ENCODE measurements around the gene ITGA2.
A peak's percentile ranks its signal among the peaks of the same experiment; 100 is the strongest.

ITGA2 gene

DNA sequence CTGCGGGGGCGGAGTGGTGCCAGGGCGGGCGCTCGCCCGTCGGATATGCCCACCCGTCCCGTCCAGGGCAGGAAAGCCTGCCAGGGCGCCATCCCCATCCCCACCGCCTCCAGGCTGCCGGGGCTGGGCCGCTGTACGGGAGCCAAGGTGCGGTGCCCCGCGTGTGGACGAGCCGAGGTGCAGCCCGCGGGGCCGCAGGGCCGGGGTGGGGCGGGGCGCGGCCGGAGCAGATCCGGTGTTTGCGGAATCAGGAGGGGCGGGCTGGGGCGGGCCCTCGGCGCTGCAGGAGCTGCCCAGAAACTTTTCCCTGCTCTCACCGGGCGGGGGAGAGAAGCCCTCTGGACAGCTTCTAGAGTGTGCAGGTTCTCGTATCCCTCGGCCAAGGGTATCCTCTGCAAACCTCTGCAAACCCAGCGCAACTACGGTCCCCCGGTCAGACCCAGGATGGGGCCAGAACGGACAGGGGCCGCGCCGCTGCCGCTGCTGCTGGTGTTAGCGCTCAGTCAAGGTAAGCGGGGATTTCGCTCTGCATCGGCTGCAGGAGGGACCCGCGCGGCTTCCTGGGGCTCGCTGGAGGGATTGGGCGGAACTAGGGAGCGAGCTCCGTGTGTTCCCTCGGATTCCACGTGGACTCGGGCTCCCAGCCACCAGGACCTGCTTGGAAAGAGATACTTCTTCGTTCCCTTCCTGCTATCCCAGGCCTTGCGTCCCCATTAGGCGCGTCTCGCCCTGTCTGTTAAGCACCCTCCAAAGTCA is at the start of gene ITGA2:
TSS of gene ITGA2 (plus strand) at position 328 of the 756 bp plus-strand sequence. CDS start at position 445, 117 bp downstream.
- TF ChIP-seq ZNF274 (IDR thresholded peaks at IDR 0.05; ENCODE audit: low read depth, low read length) (no peak), SUZ12 (IDR thresholded peaks at IDR 0.05; ENCODE audit: extremely low read depth, insufficient read depth, insufficient read length) (no peak), YY1 (IDR thresholded peaks at IDR 0.05; ENCODE audit: insufficient read depth, insufficient read length) (no peak)
- no peaks in the 10 kb centered on the region for H3K9me3 ChIP-seq (ENCODE audit: insufficient read depth, low read length)
- H3K4me3 ChIP-seq (ENCODE audit: insufficient read length, low read depth), result peak within 1 kb of the TSS; percentile 66
- H3K36me3 ChIP-seq (ENCODE audit: insufficient read depth, insufficient read length, low read length), result no peaks in the 10 kb centered on the region
- peaks cover 42% of the 10 kb centered on the region for H3K27me3 ChIP-seq (ENCODE audit: insufficient read depth, insufficient read length)
- H3K4me1 ChIP-seq (ENCODE audit: insufficient read depth, insufficient read length), result no peaks in the 10 kb centered on the region
- no peak for DNase-seq (ENCODE audit: low read depth, low spot score)
- H3K9ac ChIP-seq (ENCODE audit: insufficient read length, low read depth), result peak within 1 kb of the TSS; percentile 74

DNA sequence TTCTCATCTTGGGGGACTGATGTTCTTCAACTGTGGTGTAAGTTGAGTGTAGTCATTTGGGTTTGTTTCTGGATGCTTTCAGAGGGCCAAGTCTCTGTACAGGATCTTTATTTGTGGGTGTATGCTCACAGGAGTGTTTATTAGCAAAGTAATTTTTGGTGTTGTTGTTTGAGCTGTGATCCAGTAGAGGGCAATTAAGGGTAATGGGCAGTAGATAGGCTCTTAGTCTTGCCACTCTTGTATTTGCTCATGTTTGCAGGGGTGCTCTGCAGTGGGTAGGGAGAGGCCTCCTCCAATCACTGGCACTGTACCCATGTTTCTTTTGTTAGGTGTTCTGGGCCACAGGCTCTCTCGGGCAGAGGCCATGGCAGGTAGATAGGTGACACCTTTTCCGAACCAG is 45.9 kb upstream of the ITGA2 start:
- no peak overlapping the region for H3K9ac ChIP-seq (ENCODE audit: insufficient read length, low read depth)
- H3K27me3 ChIP-seq (ENCODE audit: insufficient read depth, insufficient read length), result no peaks in the 10 kb centered on the region
- no peak for DNase-seq (ENCODE audit: low read depth, low spot score)
- no peaks in the 10 kb centered on the region for H3K4me1 ChIP-seq (ENCODE audit: insufficient read depth, insufficient read length)
- H3K9me3 ChIP-seq (ENCODE audit: insufficient read depth, low read length), result no peaks in the 10 kb centered on the region
- H3K36me3 ChIP-seq (ENCODE audit: insufficient read depth, insufficient read length, low read length), result no peaks in the 10 kb centered on the region
- no peak overlapping the region for H3K4me3 ChIP-seq (ENCODE audit: insufficient read length, low read depth)
- TF ChIP-seq ZNF274 (IDR thresholded peaks at IDR 0.05; ENCODE audit: low read depth, low read length) (no peak), YY1 (IDR thresholded peaks at IDR 0.05; ENCODE audit: insufficient read depth, insufficient read length) (no peak), SUZ12 (IDR thresholded peaks at IDR 0.05; ENCODE audit: extremely low read depth, insufficient read depth, insufficient read length) (no peak)

DNA sequence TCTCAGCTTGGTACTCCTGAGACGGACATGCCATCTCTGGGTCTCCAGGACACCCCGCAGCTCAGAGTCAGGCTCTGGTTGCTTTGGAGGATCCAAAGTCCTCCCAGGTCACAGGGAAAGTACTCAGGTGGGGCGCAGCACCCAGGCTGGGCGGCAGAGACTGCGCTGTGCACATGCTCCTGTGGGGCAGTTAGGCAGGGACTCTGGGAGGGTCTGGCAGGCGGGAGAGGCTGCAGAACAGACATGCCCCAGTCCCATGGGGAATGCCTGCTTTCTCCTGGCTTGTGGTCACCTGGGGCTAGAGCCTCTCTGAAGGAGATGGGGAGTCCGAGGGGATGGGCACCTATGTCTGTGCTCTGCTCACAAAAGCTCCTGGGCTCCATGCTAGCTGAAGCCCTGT is 45.3 kb upstream of the ITGA2 start:
- Histone ChIP-seq H3K9ac (ENCODE audit: insufficient read length, low read depth) (no peak overlapping the region), H3K9me3 (ENCODE audit: insufficient read depth, low read length) (no peaks in the 10 kb centered on the region), H3K4me1 (ENCODE audit: insufficient read depth, insufficient read length) (no peaks in the 10 kb centered on the region), H3K36me3 (ENCODE audit: insufficient read depth, insufficient read length, low read length) (no peaks in the 10 kb centered on the region), H3K4me3 (ENCODE audit: insufficient read length, low read depth) (no peak overlapping the region), H3K27me3 (ENCODE audit: insufficient read depth, insufficient read length) (no peaks in the 10 kb centered on the region)
- TF ChIP-seq SUZ12 (IDR thresholded peaks at IDR 0.05; ENCODE audit: extremely low read depth, insufficient read depth, insufficient read length) (no peak), YY1 (IDR thresholded peaks at IDR 0.05; ENCODE audit: insufficient read depth, insufficient read length) (no peak), ZNF274 (IDR thresholded peaks at IDR 0.05; ENCODE audit: low read depth, low read length) (no peak)
- DNase-seq (ENCODE audit: low read depth, low spot score), result no peak

DNA sequence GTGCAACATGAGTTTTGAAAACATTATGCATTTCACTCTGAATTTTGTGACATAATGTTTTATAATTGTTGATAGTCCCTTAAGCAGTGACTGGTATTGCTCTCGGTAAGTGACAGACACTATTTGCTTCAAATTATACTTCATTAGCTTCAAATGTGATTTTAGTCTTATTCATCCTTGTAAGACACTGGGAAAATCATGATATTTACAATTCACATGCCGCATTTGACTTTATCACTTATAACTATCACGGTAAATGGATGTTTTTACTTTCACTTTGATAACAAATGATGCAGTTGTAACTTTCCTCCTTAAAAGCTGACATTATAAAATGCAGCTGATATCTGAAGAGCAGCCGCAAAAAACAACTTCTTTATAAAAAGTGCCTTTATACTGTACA is 44.1 kb upstream of the ITGA2 start:
- Histone ChIP-seq H3K9ac (ENCODE audit: insufficient read length, low read depth) (no peak overlapping the region), H3K27me3 (ENCODE audit: insufficient read depth, insufficient read length) (no peaks in the 10 kb centered on the region), H3K4me1 (ENCODE audit: insufficient read depth, insufficient read length) (no peaks in the 10 kb centered on the region), H3K36me3 (ENCODE audit: insufficient read depth, insufficient read length, low read length) (no peaks in the 10 kb centered on the region), H3K9me3 (ENCODE audit: insufficient read depth, low read length) (no peaks in the 10 kb centered on the region), H3K4me3 (ENCODE audit: insufficient read length, low read depth) (no peak overlapping the region)
- TF ChIP-seq YY1 (IDR thresholded peaks at IDR 0.05; ENCODE audit: insufficient read depth, insufficient read length) (no peak), ZNF274 (IDR thresholded peaks at IDR 0.05; ENCODE audit: low read depth, low read length) (no peak), SUZ12 (IDR thresholded peaks at IDR 0.05; ENCODE audit: extremely low read depth, insufficient read depth, insufficient read length) (no peak)
- no peak for DNase-seq (ENCODE audit: low read depth, low spot score)

DNA sequence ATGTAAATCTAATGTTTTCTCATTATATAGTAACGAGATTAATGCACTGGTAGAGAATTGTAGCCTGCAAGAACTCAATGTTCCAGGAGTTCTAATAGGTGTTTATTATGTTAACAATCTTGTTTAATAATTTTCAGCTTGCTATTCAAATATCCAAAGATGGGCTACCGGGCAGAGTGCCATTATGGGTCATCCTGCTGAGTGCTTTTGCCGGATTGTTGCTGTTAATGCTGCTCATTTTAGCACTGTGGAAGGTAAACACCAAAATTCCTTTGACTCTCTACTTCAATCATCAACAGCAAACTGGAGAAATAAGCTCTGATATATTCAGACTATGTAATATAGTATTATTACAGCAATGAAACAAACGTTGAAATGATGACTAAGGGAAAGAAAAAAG is 41.9 kb upstream of the ITGA2 start:
- DNase-seq (ENCODE audit: low read depth, low spot score), result no peak

DNA sequence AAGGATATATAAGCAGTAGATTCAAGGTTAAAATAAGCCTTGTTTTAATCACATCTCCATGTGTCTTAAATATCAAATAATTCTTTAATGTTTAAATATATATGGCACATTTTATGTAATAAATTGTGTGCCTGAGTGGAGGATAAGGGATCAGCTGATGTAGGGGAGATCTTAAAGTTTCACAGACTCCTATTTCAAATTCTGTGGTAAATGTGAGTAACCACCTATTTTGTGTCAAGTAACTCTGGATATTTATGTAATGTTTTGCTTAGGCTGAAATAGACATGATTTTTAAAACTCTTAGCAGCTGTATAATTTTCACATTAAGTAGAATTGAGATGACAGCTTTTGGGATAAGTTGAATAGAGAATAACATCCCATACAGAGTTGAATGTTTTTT is 41.3 kb upstream of the ITGA2 start:
- no peak for DNase-seq (ENCODE audit: low read depth, low spot score)
- no peaks in the 10 kb centered on the region for H3K36me3 ChIP-seq (ENCODE audit: insufficient read depth, insufficient read length, low read length)
- H3K27me3 ChIP-seq (ENCODE audit: insufficient read depth, insufficient read length), result no peaks in the 10 kb centered on the region
- H3K4me1 ChIP-seq (ENCODE audit: insufficient read depth, insufficient read length), result no peaks in the 10 kb centered on the region
- no peak overlapping the region for H3K9ac ChIP-seq (ENCODE audit: insufficient read length, low read depth)
- no peak overlapping the region for H3K4me3 ChIP-seq (ENCODE audit: insufficient read length, low read depth)
- H3K9me3 ChIP-seq (ENCODE audit: insufficient read depth, low read length), result no peaks in the 10 kb centered on the region
- TF ChIP-seq YY1 (IDR thresholded peaks at IDR 0.05; ENCODE audit: insufficient read depth, insufficient read length), result no peak
- TF ChIP-seq SUZ12 (IDR thresholded peaks at IDR 0.05; ENCODE audit: extremely low read depth, insufficient read depth, insufficient read length), result no peak
- TF ChIP-seq ZNF274 (IDR thresholded peaks at IDR 0.05; ENCODE audit: low read depth, low read length), result no peak

More for the DNA sequence above, 41.9 kb upstream of the ITGA2 start:
- no peaks in the 10 kb centered on the region for H3K4me1 ChIP-seq (ENCODE audit: insufficient read depth, insufficient read length)
- H3K36me3 ChIP-seq (ENCODE audit: insufficient read depth, insufficient read length, low read length), result no peaks in the 10 kb centered on the region
- H3K27me3 ChIP-seq (ENCODE audit: insufficient read depth, insufficient read length), result no peaks in the 10 kb centered on the region
- no peak overlapping the region for H3K4me3 ChIP-seq (ENCODE audit: insufficient read length, low read depth)
- H3K9ac ChIP-seq (ENCODE audit: insufficient read length, low read depth), result no peak overlapping the region
- H3K9me3 ChIP-seq (ENCODE audit: insufficient read depth, low read length), result no peaks in the 10 kb centered on the region
- TF ChIP-seq SUZ12 (IDR thresholded peaks at IDR 0.05; ENCODE audit: extremely low read depth, insufficient read depth, insufficient read length), result no peak
- no peak for TF ChIP-seq ZNF274 (IDR thresholded peaks at IDR 0.05; ENCODE audit: low read depth, low read length)
- TF ChIP-seq YY1 (IDR thresholded peaks at IDR 0.05; ENCODE audit: insufficient read depth, insufficient read length), result no peak

DNA sequence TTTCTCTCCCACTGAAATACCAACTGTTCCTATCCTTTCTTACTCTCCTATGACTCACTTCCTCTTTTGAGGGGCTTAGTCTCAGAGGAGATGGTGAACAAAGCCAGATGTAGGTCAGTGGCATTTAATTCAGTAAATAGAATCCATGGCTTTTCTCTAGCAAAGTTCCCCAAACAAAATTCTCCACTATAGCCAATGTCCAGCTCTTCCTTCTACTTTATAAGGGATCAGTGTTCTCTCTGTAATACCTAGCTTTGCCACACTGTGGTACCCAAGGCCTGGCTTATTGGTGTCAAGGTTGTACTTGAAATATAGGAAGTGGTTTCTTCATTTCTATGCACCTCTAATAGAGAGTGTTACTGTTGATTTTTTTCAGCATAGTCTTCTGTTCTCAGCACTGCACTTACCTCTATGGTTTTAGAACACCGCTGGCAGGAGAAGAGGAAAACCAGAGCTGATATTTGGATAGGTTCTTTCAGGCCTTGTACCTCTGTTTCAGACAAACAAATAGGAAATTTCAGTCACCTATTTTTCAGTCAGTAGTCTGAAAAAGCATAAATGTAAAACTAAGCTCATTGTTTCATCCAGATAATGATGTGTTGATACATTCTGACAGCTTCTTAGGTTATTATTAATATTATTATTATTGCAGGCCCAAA is 40.6 kb upstream of the ITGA2 start:
- no peak for TF ChIP-seq SUZ12 (IDR thresholded peaks at IDR 0.05; ENCODE audit: extremely low read depth, insufficient read depth, insufficient read length)
- TF ChIP-seq ZNF274 (IDR thresholded peaks at IDR 0.05; ENCODE audit: low read depth, low read length), result no peak
- no peak for TF ChIP-seq YY1 (IDR thresholded peaks at IDR 0.05; ENCODE audit: insufficient read depth, insufficient read length)
- no peaks in the 10 kb centered on the region for H3K4me1 ChIP-seq (ENCODE audit: insufficient read depth, insufficient read length)
- H3K4me3 ChIP-seq (ENCODE audit: insufficient read length, low read depth), result no peak overlapping the region
- DNase-seq (ENCODE audit: low read depth, low spot score), result peak; percentile 33
- H3K9ac ChIP-seq (ENCODE audit: insufficient read length, low read depth), result no peak overlapping the region
- no peaks in the 10 kb centered on the region for H3K36me3 ChIP-seq (ENCODE audit: insufficient read depth, insufficient read length, low read length)
- no peaks in the 10 kb centered on the region for H3K27me3 ChIP-seq (ENCODE audit: insufficient read depth, insufficient read length)
- no peaks in the 10 kb centered on the region for H3K9me3 ChIP-seq (ENCODE audit: insufficient read depth, low read length)

Data from NT2/D1 (cell line).